HG03460 (cell line): Measurements from ENCODE around the gene POLR3F.
A peak's percentile ranks its signal among the peaks of the same experiment; 100 is the strongest.
"Not testable (repeated sequence)": the region's sequence is repeated elsewhere in the genome, so short reads cannot be mapped to it uniquely, and the experiment has no call there.

Source experiments
- ATAC-seq: cut with Tn5 transposase; IDR thresholded peaks from one replicate; pipeline ENCODE4 v1.9.1; 2021; ENCODE audit not compliant: unreplicated experiment

Gene POLR3F, protein sequence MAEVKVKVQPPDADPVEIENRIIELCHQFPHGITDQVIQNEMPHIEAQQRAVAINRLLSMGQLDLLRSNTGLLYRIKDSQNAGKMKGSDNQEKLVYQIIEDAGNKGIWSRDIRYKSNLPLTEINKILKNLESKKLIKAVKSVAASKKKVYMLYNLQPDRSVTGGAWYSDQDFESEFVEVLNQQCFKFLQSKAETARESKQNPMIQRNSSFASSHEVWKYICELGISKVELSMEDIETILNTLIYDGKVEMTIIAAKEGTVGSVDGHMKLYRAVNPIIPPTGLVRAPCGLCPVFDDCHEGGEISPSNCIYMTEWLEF

DNA sequence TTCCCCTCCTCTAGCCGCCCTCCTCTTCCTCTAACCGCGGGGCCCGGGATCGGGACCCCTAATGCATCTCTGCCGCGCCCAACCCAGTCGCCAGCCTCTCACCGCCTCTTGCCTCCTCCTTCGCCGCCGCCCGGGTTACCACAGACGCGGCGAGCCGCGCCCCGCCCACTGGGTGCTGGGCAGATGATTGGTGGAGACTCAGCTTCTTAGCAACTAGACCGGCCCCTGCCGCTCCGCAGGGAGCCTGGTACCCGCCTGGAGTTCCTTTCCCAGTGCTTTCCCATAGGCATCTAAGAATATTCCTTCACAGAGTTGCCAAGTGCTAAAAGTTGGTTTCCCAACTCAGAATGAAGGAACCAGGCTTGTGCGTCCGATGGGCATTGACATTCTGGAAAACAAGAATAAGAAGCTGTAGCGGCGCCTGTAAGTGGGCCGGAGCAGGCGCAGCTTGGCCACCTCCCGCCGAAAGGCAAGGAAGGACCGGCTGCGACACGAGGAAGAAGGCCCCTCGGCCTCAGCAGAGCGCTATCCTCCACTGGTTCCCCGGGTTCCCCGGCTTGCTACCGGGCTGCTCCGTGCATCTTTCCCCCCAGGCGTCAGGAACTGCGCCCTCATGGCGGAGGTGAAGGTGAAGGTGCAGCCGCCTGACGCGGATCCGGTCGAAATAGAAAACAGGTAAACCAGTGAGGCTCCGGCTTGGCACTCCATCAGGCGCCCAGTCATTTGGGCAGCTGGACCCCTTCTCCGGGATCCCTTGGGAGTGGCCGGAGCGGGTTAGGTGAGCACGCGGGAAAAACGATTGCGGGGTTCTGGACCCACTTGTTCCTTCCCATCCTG, at the start of gene POLR3F, which contains the start of gene DZANK1:
TSS of gene POLR3F (plus strand) at position 497 of the 837 bp plus-strand sequence. CDS start at position 614, 117 bp downstream.
TSS of gene DZANK1 (minus strand) at position 137 of the 837 bp plus-strand sequence. CDS start 1,672 bp downstream, outside the sequence.
- peak; percentile 94 for ATAC-seq

DNA sequence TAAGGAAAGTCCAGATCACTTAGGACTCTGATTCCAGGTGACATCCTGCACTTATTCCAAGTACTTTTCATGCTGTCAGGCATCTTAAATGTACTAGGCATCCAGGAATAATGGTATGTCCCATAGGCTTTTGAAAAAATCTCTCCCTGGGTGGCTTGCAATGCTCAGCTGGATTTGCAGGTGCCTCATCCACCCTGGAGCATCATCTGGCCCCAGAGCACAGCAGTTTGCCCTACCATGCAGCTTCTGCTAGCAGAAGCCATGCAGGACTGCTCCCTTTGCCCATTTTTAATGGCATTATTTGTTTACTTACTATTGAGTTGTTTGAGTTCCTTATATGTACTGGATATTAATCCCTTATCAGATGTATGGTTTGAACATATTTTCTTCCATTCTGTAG, 45.6 kb upstream of the POLR3F start:
- no peak for ATAC-seq

DNA sequence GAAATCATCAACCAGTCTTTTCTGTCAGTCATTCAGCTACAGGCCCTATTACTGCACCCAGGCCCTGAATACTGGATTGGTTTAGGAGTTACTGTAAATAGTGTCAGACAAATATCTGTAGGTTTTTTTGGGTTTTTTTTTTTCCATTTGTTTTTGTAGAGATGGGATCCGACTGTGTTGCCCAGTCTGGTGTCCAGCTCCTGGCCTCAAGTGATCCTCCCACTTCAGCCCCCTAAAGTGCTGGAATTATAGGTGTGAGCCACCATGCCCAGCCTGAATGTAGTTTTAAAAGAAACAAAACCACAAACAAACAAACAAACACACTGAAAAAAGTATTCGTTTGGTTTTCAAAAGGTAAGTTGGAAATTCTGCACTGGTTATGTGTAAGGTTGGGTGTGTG, 40.0 kb upstream of the POLR3F start:
- no peak for ATAC-seq

DNA sequence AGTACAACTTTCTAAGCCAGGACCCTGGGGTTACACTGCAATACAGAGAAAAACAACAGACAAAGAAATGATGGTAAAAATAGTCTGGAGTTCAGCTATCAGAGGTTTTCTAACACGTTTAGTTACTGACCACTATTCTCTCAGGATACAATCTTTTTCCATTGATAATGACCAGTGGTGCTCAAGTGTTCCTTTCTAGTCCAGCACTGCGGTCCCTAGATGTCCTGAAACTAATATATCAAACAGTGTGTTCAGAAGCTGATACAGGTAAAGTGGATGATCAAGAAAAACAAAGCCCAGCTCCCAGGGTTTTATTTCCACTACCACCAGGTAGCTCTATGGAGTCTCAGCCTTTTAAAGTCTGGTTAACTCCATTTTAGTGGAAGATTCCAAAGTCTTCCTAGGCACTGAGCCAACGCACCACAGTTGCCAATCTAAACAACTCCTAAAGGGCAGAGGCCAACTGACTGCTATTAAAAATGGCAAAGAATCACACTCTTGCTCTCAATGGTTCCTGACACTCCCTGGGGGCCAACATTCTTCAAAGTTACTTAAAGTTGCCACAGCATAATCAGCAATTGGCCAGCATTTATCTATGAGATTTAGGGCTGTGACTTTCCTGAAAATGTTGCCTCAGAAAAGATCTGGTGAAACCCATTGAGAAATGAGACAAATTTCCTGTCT, 38.6 kb upstream of the POLR3F start:
- ATAC-seq = no peak

DNA sequence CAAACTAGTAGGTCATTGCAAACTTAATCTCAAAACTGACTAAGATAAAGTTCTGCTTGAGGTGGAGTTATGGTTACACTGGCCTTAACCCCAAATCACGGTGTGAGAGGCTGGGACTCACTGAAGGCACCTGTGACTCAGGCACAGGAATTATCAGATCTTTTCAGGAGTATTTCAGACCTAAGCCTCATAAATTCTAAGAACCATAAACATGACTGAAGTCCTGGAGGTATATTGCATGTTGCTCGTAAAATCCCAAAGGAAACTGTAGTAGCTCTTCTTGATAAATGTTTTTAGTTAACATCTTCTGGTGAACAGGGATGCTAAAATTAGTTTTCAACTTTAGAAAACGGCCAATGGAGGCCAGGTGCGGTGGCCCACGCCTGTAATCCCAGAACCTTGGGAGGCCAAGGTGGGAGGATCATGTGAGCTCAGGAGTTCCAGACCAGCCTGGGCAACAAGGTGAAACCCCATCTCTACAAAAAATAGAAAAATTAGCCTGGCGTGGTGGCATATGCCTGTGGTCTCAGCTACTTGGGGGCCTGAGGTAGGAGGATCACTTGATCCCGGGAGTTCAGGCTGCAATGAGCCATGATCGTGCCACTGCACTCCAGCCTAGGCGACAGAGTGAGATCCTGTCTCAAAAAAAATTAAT, 36.9 kb upstream of the POLR3F start:
- no peak for ATAC-seq

DNA sequence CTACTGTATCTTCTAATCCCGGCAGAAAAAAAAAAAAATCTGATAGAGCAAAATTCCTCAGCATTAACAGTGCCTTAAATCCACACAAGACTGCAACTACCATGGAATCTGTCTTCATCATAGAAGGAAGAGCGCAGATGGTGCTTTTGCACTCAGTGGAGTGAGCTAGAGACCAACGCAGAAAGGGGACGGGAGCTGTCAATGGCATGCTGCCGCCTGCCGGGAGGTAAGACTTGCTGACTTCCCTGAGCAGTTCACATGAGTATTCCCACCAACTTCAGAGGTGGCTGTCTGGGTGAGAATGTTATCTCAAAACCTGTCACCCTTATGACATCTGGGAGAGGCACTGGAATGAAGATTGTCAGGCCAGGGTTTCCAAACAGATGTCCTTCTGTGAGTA, 36.0 kb upstream of the POLR3F start:
- no peak for ATAC-seq

DNA sequence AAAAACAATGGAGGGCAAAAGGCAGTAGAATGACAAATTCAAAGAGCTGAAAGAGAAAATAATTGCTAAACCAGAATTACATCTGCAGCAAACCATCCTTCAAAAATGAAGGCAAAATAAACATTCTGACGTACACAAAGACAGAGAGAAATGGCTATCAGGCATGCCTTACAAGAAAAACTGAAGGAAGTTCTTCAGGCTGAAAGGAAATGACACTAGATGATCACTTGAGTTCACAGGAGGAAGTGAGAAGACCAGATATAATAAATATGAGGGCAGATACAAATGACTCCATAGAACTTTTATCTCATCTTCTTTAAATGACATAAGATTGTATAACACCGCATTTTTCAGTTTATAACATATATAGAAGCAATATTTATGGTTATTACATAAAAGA, 30.3 kb upstream of the POLR3F start:
- no peak for ATAC-seq

DNA sequence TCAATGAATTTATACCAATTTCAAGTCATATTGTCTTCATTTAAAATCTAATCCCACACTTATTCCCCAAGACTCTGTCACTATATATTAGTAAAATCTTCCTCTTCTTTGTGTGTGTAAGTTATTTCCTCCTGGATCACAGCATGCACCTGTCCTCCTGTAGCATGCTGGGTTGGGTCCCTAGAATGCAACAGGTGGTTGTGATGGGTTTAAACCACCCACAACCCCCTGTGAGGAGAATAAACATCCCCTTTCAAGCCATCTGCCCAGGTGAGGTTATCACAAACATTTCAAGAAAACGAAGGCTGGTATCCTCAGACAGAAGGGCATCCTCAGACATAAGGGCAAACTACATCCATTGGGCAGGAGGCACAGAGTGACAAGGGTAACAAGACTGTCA, 26.8 kb upstream of the POLR3F start:
- ATAC-seq = no peak

DNA sequence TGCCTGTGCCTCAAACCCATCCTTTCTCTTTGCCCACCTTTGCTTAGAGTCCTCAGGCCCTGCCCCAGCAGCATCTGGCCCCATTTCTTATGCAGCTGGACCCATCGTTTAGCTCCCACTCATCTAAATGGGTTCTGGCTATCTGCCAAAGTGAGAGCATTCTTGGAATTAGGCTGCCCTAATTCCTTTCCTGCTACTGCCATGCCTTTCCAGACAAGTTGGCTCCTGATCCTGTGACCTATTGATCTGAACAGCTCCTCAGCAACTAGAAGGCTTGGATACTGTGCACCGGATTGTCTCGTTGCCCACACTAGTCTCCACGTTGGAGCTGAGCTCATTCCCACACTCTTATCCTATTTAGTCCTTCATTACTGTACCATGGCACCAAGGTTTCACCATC, 23.3 kb upstream of the POLR3F start:
- no peak for ATAC-seq

DNA sequence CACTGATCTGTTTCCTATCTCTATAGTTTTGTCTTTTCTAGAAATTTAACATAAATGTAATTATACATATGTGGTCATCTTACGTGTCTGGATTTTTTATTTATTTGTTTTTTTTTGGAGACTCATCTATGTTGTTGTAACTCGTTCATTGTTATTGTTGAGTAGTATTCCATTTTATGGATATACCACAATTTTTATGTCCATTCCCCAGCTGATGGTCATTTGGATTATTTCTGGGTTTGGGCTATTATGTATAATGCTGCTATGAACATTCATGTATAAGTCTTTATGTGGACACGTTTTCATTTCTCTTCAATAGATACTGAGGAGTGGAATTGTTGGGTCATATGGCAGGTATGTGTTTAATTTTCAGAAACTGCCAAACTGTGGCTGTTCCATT, 10.6 kb upstream of the POLR3F start:
- no peak for ATAC-seq

DNA sequence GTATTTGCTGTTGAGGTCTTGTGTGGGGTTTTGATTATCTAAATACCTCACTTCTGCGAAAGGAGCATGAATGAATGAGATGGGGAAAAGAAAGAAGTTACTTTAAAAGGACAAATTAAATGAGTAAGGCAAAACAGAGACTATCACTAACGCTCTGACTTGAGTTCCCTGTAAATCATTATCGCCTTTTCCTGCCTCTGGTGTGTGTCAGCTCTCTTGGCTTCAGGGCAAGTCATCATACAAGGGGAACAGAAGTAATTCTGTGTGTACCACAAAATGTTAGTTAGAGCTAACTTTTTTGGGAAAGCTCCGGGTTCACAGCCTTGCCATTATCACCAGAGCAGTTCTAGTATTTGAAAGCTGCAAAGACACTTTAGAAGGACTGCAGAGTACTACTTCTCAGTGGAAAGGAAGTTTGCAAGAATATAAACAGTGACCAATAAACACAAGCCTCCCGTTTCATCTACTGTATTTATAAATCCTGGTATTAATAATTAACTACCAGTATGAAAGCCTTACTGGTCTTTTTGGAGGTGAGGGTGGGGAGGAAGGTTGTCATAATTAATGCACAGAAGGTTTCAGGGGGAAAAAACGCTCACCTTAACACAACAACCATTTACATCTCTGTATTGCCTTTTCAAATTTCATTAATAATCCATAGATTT, 1.5 kb upstream of the POLR3F start:
- ATAC-seq = peak; percentile 31

DNA sequence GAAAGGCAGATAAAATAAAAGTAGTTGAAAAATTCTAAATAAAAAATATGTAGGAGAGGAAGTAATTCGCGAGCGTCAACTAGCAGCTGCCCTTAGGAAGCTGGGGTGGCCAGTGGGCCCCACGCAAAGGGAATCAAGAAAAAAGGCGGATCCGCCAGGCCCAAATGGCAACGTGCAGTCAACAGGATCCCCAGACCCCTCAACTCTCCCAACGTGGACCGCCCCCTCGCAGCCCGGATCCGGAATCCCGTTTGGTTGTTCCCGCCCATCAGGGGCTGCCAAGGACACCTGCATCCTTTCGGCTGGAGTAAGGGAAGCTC, 656 bp upstream of the POLR3F start:
- ATAC-seq = peak; percentile 17

DNA sequence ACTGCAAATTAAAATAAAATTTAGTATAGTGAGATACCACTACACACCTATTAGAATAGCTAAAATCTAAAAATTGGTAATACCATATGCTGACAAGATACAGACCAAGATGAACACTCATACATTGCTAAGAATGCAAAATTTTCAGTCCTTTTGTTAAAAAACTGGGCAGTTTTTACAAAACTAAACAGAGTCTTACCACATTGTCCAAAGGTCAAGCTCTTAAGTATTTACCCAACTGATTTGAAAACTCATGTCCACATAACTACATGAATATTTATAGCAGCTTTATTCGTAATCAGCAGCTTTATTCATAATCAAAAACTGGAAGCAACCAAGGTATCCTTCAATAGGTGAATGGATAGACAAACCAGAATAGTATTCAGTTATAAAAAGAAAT, 10.0 kb downstream of the POLR3F start:
- ATAC-seq = no peak

DNA sequence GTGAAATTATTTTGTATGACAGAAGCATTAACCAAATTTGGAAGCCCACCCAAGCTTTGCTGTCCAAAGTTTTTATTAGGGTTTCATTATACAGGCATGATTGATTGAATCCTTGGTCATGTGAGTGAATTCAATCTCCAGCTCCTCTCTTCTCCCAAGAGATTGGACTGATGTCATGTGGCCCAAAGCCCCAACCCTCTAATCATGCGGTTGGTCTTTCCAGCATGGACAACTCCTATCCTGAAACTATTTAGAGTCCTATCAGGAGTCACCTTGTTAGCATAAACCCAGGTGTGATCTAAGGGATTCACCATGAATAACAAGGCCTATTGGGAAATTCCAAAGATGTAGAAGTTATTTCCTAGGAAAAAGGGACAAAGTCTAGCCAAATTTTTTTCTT, 10.6 kb downstream of the POLR3F start:
- ATAC-seq = no peak

DNA sequence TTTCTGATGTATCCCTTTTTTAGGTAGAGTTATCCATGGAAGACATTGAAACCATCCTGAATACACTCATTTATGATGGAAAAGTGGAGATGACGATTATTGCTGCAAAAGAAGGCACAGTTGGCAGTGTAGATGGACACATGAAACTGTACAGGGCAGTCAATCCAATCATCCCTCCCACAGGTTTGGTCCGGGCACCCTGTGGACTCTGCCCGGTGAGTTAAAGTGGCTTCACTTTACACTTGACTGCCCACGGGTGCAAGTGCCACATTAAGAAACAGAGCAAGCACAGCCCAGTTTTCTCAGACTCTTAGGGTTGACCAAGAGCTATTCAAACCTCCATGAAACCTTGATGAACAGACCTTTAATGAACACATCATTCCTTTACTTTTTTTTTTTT, 14.4 kb downstream of the POLR3F start:
- ATAC-seq = no peak

DNA sequence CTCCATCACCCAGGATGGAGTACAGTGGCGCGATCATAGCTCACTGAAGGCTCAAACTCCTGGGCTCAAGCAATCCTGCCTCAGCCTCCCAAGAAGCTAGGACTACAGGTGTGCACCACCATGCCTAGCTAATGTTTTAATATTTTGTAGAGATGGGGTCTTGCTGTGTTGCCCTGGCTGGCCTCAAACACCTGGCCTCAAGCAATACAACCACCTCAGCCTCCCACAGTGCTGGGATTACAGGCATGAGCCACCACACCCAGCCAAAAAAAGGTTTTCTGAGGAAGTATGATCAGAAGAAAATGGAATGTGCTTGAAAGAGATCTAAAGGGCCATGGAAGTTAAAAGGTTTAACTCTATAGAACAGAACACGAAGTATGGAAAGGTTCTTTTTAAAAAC, 21.1 kb downstream of the POLR3F start:
- no peak for ATAC-seq

DNA sequence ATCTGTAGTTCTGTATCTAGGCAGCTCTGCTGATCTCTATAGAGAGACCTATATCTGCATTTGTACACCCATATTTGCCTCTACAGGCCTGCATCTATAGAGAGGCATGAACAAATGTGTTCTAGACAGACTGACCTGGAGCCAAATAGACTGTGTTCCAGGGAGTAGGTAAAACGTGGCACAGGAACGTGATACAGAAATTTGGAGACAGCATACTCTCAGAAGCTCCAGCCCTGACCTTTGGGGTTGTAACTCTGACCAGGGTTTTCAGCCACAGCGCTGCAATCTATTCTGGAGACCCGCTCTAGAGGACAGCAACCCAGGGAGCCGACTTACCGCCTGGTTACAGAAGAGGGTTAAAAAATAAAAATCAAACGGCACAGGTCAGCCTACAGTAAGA, 28.9 kb downstream of the POLR3F start:
- ATAC-seq = no peak

DNA sequence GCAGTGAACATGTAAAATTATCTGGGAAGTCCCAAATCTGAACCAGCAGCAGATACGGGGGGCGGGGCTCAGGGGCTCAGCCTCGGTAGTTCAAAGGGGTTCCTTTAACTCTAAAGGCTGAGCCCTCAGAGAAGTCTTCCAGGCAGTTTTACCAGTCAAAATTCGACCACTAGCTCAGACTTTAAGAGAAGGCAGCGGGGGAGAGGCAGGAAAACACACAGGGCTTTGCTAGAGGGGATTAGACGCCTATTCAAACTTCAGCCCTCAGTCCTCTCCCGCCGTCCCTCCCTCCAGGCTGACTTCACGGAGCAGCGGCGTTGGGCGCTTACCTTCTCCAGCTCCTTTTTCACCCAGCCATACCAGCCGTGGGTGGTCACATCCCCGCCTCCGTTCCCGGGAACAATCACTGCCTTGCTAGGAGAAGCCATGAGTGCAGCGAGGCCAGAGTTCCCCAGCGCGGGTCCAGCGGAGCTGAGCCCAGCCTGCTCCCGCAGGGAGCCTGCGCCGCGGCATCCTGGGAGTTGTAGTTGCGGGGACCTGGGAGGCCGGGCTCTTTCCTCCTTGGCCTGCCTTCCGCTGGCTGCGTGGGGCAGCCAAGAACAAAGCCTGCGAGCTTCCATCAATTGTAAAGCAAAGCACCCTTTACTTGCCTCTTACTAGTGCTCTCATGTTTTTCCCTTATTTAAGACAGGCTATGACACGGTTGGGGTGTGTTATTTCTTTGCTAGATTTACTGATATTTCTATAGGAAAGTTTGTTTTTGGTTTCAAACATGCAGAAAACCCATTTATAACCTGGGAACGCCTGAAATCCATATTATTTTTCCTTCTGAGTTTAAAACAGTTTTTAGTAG, 29.8 kb downstream of the POLR3F start, which contains the start of gene RBBP9:
TSS of gene RBBP9 (minus strand) at position 486 of the 853 bp plus-strand sequence. CDS start at position 428, 58 bp downstream.
- peak; percentile 99 for ATAC-seq

DNA sequence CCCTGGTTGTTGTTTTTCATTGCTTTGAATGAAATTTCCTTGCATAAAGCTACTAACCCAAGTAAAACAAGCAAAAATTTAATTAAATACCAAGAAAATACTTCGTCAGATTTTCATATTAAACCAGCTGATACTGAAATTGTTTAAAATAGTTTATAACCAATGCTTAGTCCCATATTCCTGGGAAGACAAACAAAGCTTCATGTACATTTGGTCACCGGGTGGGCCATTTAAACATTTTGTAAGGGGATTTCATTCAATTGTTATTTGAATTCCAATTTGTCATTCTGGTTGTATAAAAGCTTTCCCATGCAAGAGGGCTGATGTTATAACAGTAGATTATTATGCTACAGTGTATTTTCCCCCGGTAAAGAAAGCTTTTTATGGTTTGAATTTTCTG, 30.4 kb downstream of the POLR3F start:
- ATAC-seq = no peak

DNA sequence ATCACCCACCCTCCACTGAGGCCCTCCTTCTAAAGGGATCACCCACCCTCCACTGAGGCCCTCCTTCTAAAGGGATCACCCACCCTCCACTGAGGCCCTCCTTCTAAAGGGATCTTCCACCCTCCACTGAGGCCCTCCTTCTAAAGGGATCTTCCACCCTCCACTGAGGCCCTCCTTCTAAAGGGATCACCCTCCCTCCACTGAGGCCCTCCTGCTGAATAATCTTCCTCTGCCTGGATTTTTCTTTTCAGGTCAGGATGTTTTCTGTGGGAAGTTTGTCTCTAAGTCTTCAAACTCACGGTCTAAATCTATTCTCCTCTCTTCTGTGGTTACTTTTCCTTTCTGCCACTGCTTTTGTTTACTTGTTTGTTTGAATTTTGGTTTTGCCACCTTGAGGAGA, 34.5 kb downstream of the POLR3F start:
- not testable (repeated sequence) for ATAC-seq
